Psoas muscle (tissue), 8 donors: ENCODE data around the gene COL23A1. TPM values are rescaled to one million over a fixed set of nuclear protein-coding genes. Genes with fewer than 3 reads are reported as not detected.

Source experiments
- ATAC-seq, 4 donors: fragments of 200-7000 bp; cut with Tn5 transposase; one replicate each; pipeline ENCODE4 v1.9.1; 2020; ENCODE audit warnings: moderate library complexity in 3 of 4, mild to moderate bottlenecking in 2 of 4
- DNase-seq, 2 donors: peaks; one replicate each; pipeline ENCODE4 v3.0.0-alpha.2; 2020
- H3K27ac ChIP-seq: fragments of 200-600 bp; one replicate; pipeline ENCODE4 v1.8.0; 2022
- H3K27me3 ChIP-seq, 3 donors: fragments of 200-600 bp in 1 of 3; one replicate each; pipeline versions ENCODE4 v1.6.1 to v1.8.0; 2013 to 2022; ENCODE audit warnings: low read length in 2 of 3, mild to moderate bottlenecking in 2 of 3, moderate library complexity in 1 of 3; ENCODE audit not compliant: insufficient read depth in 3 of 3
- H3K36me3 ChIP-seq, 2 donors: fragments of 200-600 bp in 1 of 2; one replicate each; pipeline versions ENCODE4 v1.6.1 to v1.8.0; 2013 to 2022; ENCODE audit warnings: low read depth in 1 of 2, mild to moderate bottlenecking in 1 of 2, moderate library complexity in 1 of 2; ENCODE audit not compliant: insufficient read depth in 1 of 2
- H3K4me1 ChIP-seq: fragments of 200-600 bp; one replicate; pipeline ENCODE4 v1.8.0; 2022
- H3K4me3 ChIP-seq: fragments of 200-600 bp; one replicate; pipeline ENCODE4 v1.8.0; 2022; ENCODE audit warnings: mild to moderate bottlenecking
- H3K9me3 ChIP-seq: fragments of 200-600 bp; one replicate; pipeline ENCODE4 v1.8.0; 2022
- WGBS, 3 donors: extraction: QIAGEN DNeasy Blood & Tissue Kit; methylation state at CpG; one replicate each; pipeline versions ENCODE4 v1.1.6 to v1.1.7; 2013; 5-methylcytosine and 5-hydroxymethylcytosine counted together
- intact Hi-C, 2 donors: fragments of 100-400 bp; cut with DNase I; formaldehyde crosslinking; loops; one replicate each; pipeline versions ENCODE4 v1.11.0 to v1.14.2; 2022
- polyA plus RNA-seq, 3 donors: library from polyadenylated mRNA; stranded (reverse); fragments of 200-250 nt; gene quantifications; one replicate each; pipeline ENCODE4 v1.2.3, GENCODE V29; 2013
- total RNA-seq, 4 donors: library from RNA; stranded (reverse); fragmentation: NEBNext Ultra II Directional in 2 of 4; extraction: Animal tissue kit (Norgen Biotek cat#: 25700) in 2 of 4; gene quantifications; one replicate each; pipeline versions ENCODE4 v1.2.1 to v1.2.4, GENCODE V29; 2021 to 2023
- TF ChIP-seq, protein P1 (sequence below): fragments of 200-600 bp; IDR thresholded peaks from one replicate; pipeline ENCODE4 v1.8.0; 2022; ENCODE audit warnings: antibody characterized with exemption
- donor health status: healthy with polysubstance abuse.
- donor health status: DM: no; HTN: no; CAD: no; lungs with moderate emphysema.
- donor health status: Bipolar disorder and iron deficiency.
- donor health status: healthy.
- donor health status: DM: yes; HTN: yes; CAD: no.
- donor health status: DM: no; HTN: no; CAD: no.
- donor health status: DM: no; HTN: no; CAD: no.
- donor health status: DM: yes; HTN: yes; CAD: no.

COL23A1 gene
- total and polyA plus RNA-seq, 7 donors = 0.66 to 3.0 (median 1.2) TPM

GRCh38 chr5:178277346-178277745, 312.8 kb downstream of the COL23A1 start:
- WGBS, 3 donors = 88 to 89% (median 88%) methylated on average over 9 of the region's 9 CpGs
- Histone ChIP-seq H3K27ac (no peak overlapping the region), H3K27me3 (peaks cover 0 to 8% (median 4%) of the 10 kb centered on the region in 3 donors), H3K9me3 (no peaks in the 10 kb centered on the region), H3K36me3 (no peaks in the 10 kb centered on the region), H3K4me3 (no peak overlapping the region), H3K4me1 (no peaks in the 10 kb centered on the region)
- intact Hi-C loops = no loop called here
- DNase-seq (peak in 1 of 2 donors; percentile 5), ATAC-seq (no peak)
- TF ChIP-seq, protein P1, sequence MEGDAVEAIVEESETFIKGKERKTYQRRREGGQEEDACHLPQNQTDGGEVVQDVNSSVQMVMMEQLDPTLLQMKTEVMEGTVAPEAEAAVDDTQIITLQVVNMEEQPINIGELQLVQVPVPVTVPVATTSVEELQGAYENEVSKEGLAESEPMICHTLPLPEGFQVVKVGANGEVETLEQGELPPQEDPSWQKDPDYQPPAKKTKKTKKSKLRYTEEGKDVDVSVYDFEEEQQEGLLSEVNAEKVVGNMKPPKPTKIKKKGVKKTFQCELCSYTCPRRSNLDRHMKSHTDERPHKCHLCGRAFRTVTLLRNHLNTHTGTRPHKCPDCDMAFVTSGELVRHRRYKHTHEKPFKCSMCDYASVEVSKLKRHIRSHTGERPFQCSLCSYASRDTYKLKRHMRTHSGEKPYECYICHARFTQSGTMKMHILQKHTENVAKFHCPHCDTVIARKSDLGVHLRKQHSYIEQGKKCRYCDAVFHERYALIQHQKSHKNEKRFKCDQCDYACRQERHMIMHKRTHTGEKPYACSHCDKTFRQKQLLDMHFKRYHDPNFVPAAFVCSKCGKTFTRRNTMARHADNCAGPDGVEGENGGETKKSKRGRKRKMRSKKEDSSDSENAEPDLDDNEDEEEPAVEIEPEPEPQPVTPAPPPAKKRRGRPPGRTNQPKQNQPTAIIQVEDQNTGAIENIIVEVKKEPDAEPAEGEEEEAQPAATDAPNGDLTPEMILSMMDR = no peak

GRCh38 chr5:178274781-178275537, 315.2 kb downstream of the COL23A1 start:
- Histone ChIP-seq H3K9me3 (no peaks in the 10 kb centered on the region), H3K4me1 (no peaks in the 10 kb centered on the region), H3K27ac (no peak overlapping the region), H3K4me3 (no peak overlapping the region), H3K36me3 (no peaks in the 10 kb centered on the region), H3K27me3 (peaks cover 0 to 8% (median 4%) of the 10 kb centered on the region in 3 donors)
- 52 to 59% (median 52%) methylated on average over 20 of the region's 20 CpGs for WGBS, 3 donors
- TF ChIP-seq, protein P1 = no peak
- intact Hi-C loops = no loop called here
- ATAC-seq = no peak
- DNase-seq = peak in 1 of 2 donors; percentile 9

DNA sequence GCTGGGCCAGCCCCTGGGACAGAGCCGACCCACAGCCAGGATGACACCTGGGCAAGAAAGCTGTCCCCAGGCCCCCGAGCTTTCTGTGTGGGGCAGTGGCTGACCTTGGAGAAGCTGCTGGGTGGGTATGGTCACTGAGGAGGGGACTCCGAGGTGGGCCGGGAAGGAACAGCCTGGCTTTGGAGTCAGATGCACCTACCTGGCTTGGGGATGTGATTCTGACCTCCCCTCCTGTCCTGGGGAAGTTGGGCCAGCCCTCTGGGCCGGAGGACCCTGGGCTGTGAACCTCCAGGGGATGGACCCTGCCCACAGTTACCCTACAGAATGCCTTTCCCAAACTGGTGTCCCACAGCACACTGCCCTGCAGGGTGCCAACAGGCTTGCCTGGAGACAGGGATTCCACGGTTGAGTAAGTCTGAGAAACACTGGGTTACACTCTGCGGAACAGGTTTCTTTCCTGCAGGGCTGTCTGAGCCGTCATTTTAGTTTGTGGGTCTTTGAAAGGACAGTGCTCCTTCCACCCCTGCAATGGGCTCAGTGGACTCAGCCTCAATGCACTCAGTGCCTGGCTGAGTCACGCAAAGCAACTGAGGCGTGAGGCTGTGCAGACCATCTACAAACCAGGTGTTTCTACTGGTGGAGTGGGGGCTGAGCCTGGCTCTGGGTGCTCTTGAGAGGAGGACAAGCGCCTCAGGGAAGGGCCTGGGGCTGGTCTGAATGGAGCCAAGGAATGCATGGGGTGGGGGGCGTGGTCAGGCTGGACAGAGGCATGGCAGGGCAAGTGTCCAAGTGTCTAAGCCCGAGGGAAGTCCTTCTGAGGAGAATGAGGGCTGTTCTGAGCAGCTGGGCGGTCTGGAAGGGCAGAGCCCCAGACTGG, 316.3 kb downstream of the COL23A1 start:
- TF ChIP-seq, protein P1 = no peak
- H3K27me3 ChIP-seq = peaks cover 0 to 8% (median 4%) of the 10 kb centered on the region in 3 donors
- no peaks in the 10 kb centered on the region for H3K9me3 ChIP-seq
- no peak for ATAC-seq
- H3K27ac ChIP-seq = no peak overlapping the region
- DNase-seq = peak in 1 of 2 donors; percentile 39
- WGBS, 3 donors = 65 to 83% (median 71%) methylated on average over 13 to 14 of the region's 14 CpGs
- intact Hi-C loops = no loop called here
- no peak overlapping the region for H3K4me3 ChIP-seq
- H3K36me3 ChIP-seq = no peaks in the 10 kb centered on the region
- no peaks in the 10 kb centered on the region for H3K4me1 ChIP-seq

- H3K4me3 ChIP-seq = no peak overlapping the region
- no peak for ATAC-seq
- intact Hi-C loops = no loop called here
- no peaks in the 10 kb centered on the region for H3K4me1 ChIP-seq
- peaks cover 0 to 8% (median 4%) of the 10 kb centered on the region in 3 donors for H3K27me3 ChIP-seq
- no peak overlapping the region for H3K27ac ChIP-seq
- 79 to 81% (median 81%) methylated on average over 15 of the region's 15 CpGs for WGBS, 3 donors
- H3K9me3 ChIP-seq = no peaks in the 10 kb centered on the region
- DNase-seq = peak in 1 of 2 donors; percentile 34
- no peaks in the 10 kb centered on the region for H3K36me3 ChIP-seq
- TF ChIP-seq, protein P1 = no peak
Measured at GRCh38 chr5:178273041-178273440, 317.2 kb downstream of the COL23A1 start.
